ENCODE results near the gene KCTD3.

KCTD3 gene

GRCh38 chr1:215554865-215555264 lies 12.2 kb upstream of the KCTD3 start:
- Histone ChIP-seq H3K36me3 (ENCODE audit: control insufficient read depth, insufficient read depth, low read length) (no peaks in the 10 kb centered on the region), H3K9me3 (ENCODE audit: control insufficient read depth, low read length) (peaks cover 5% of the 10 kb centered on the region), H3K27me3 (replicated peaks; ENCODE audit: control insufficient read depth, insufficient read depth, low read length, poor library complexity, severe bottlenecking) (no peaks in the 10 kb centered on the region), H3K27ac (ENCODE audit: insufficient read depth, low read length, poor library complexity, severe bottlenecking) (no peak overlapping the region), H3K4me3 (ENCODE audit: insufficient read depth, low read depth, low read length, poor library complexity, severe bottlenecking) (no peak overlapping the region), H3K4me1 (ENCODE audit: control insufficient read depth, insufficient read depth, low read length, poor library complexity, severe bottlenecking) (no peaks in the 10 kb centered on the region)
- DNase-seq, result no peak

GRCh38 chr1:215555531-215555930 lies 11.6 kb upstream of the KCTD3 start:
- Histone ChIP-seq H3K9me3 (ENCODE audit: control insufficient read depth, low read length) (peaks cover 5% of the 10 kb centered on the region), H3K27ac (ENCODE audit: insufficient read depth, low read length, poor library complexity, severe bottlenecking) (no peak overlapping the region), H3K36me3 (ENCODE audit: control insufficient read depth, insufficient read depth, low read length) (no peaks in the 10 kb centered on the region), H3K4me1 (ENCODE audit: control insufficient read depth, insufficient read depth, low read length, poor library complexity, severe bottlenecking) (no peaks in the 10 kb centered on the region), H3K4me3 (ENCODE audit: insufficient read depth, low read depth, low read length, poor library complexity, severe bottlenecking) (no peak overlapping the region), H3K27me3 (replicated peaks; ENCODE audit: control insufficient read depth, insufficient read depth, low read length, poor library complexity, severe bottlenecking) (no peaks in the 10 kb centered on the region)
- DNase-seq, result no peak

GRCh38 chr1:215556996-215557395 lies 10.1 kb upstream of the KCTD3 start:
- Histone ChIP-seq H3K36me3 (ENCODE audit: control insufficient read depth, insufficient read depth, low read length) (no peaks in the 10 kb centered on the region), H3K27me3 (replicated peaks; ENCODE audit: control insufficient read depth, insufficient read depth, low read length, poor library complexity, severe bottlenecking) (no peaks in the 10 kb centered on the region), H3K4me3 (ENCODE audit: insufficient read depth, low read depth, low read length, poor library complexity, severe bottlenecking) (no peak overlapping the region), H3K27ac (ENCODE audit: insufficient read depth, low read length, poor library complexity, severe bottlenecking) (no peak overlapping the region), H3K9me3 (ENCODE audit: control insufficient read depth, low read length) (peaks cover 5% of the 10 kb centered on the region), H3K4me1 (ENCODE audit: control insufficient read depth, insufficient read depth, low read length, poor library complexity, severe bottlenecking) (no peaks in the 10 kb centered on the region)
- DNase-seq, result no peak

- Histone ChIP-seq H3K36me3 (ENCODE audit: control insufficient read depth, insufficient read depth, low read length) (no peaks in the 10 kb centered on the region), H3K4me3 (ENCODE audit: insufficient read depth, low read depth, low read length, poor library complexity, severe bottlenecking) (no peak overlapping the region), H3K27ac (ENCODE audit: insufficient read depth, low read length, poor library complexity, severe bottlenecking) (no peak overlapping the region), H3K9me3 (ENCODE audit: control insufficient read depth, low read length) (peaks cover 5% of the 10 kb centered on the region), H3K27me3 (replicated peaks; ENCODE audit: control insufficient read depth, insufficient read depth, low read length, poor library complexity, severe bottlenecking) (no peaks in the 10 kb centered on the region), H3K4me1 (ENCODE audit: control insufficient read depth, insufficient read depth, low read length, poor library complexity, severe bottlenecking) (no peaks in the 10 kb centered on the region)
- no peak for DNase-seq
These were observed 9.6 kb upstream of the KCTD3 start for GRCh38 chr1:215557504-215557903.

GRCh38 chr1:215557992-215558626 lies 9.0 kb upstream of the KCTD3 start:
- Histone ChIP-seq H3K4me3 (ENCODE audit: insufficient read depth, low read depth, low read length, poor library complexity, severe bottlenecking) (no peak overlapping the region), H3K27ac (ENCODE audit: insufficient read depth, low read length, poor library complexity, severe bottlenecking) (no peak overlapping the region), H3K27me3 (replicated peaks; ENCODE audit: control insufficient read depth, insufficient read depth, low read length, poor library complexity, severe bottlenecking) (no peaks in the 10 kb centered on the region), H3K36me3 (ENCODE audit: control insufficient read depth, insufficient read depth, low read length) (no peaks in the 10 kb centered on the region), H3K9me3 (ENCODE audit: control insufficient read depth, low read length) (peaks cover 5% of the 10 kb centered on the region), H3K4me1 (ENCODE audit: control insufficient read depth, insufficient read depth, low read length, poor library complexity, severe bottlenecking) (no peaks in the 10 kb centered on the region)
- no peak for DNase-seq

- Histone ChIP-seq H3K4me1 (ENCODE audit: control insufficient read depth, insufficient read depth, low read length, poor library complexity, severe bottlenecking) (peaks cover 3% of the 10 kb centered on the region), H3K27ac (ENCODE audit: insufficient read depth, low read length, poor library complexity, severe bottlenecking) (no peak overlapping the region), H3K36me3 (ENCODE audit: control insufficient read depth, insufficient read depth, low read length) (no peaks in the 10 kb centered on the region), H3K27me3 (replicated peaks; ENCODE audit: control insufficient read depth, insufficient read depth, low read length, poor library complexity, severe bottlenecking) (peaks cover 3% of the 10 kb centered on the region), H3K4me3 (ENCODE audit: insufficient read depth, low read depth, low read length, poor library complexity, severe bottlenecking) (peak overlapping the region; percentile 60), H3K9me3 (ENCODE audit: control insufficient read depth, low read length) (no peaks in the 10 kb centered on the region)
- no peak for DNase-seq
These were observed 591 bp downstream of the KCTD3 start for GRCh38 chr1:215567491-215568298.

GRCh38 chr1:215568299-215568692 lies 1.2 kb downstream of the KCTD3 start:
- Histone ChIP-seq H3K27ac (ENCODE audit: insufficient read depth, low read length, poor library complexity, severe bottlenecking) (no peak overlapping the region), H3K36me3 (ENCODE audit: control insufficient read depth, insufficient read depth, low read length) (no peaks in the 10 kb centered on the region), H3K27me3 (replicated peaks; ENCODE audit: control insufficient read depth, insufficient read depth, low read length, poor library complexity, severe bottlenecking) (peaks cover 3% of the 10 kb centered on the region), H3K4me3 (ENCODE audit: insufficient read depth, low read depth, low read length, poor library complexity, severe bottlenecking) (peak overlapping the region; percentile 60), H3K9me3 (ENCODE audit: control insufficient read depth, low read length) (no peaks in the 10 kb centered on the region), H3K4me1 (ENCODE audit: control insufficient read depth, insufficient read depth, low read length, poor library complexity, severe bottlenecking) (peaks cover 3% of the 10 kb centered on the region)
- DNase-seq, result no peak

GRCh38 chr1:215569986-215570824 lies 3.1 kb downstream of the KCTD3 start:
- no peak overlapping the region for H3K4me3 ChIP-seq (ENCODE audit: insufficient read depth, low read depth, low read length, poor library complexity, severe bottlenecking)

GRCh38 chr1:215581896-215582295 lies 14.8 kb downstream of the KCTD3 start:
- H3K4me3 ChIP-seq (ENCODE audit: insufficient read depth, low read depth, low read length, poor library complexity, severe bottlenecking), result no peak overlapping the region
- no peaks in the 10 kb centered on the region for H3K36me3 ChIP-seq (ENCODE audit: control insufficient read depth, insufficient read depth, low read length)
- H3K27ac ChIP-seq (ENCODE audit: insufficient read depth, low read length, poor library complexity, severe bottlenecking), result no peak overlapping the region
- no peaks in the 10 kb centered on the region for H3K9me3 ChIP-seq (ENCODE audit: control insufficient read depth, low read length)
- H3K27me3 ChIP-seq (replicated peaks; ENCODE audit: control insufficient read depth, insufficient read depth, low read length, poor library complexity, severe bottlenecking), result no peaks in the 10 kb centered on the region
- no peaks in the 10 kb centered on the region for H3K4me1 ChIP-seq (ENCODE audit: control insufficient read depth, insufficient read depth, low read length, poor library complexity, severe bottlenecking)
- DNase-seq, result no peak

More at GRCh38 chr1:215569986-215570824, 3.1 kb downstream of the KCTD3 start:
- no peaks in the 10 kb centered on the region for H3K36me3 ChIP-seq (ENCODE audit: control insufficient read depth, insufficient read depth, low read length)
- no peaks in the 10 kb centered on the region for H3K9me3 ChIP-seq (ENCODE audit: control insufficient read depth, low read length)
- no peak overlapping the region for H3K27ac ChIP-seq (ENCODE audit: insufficient read depth, low read length, poor library complexity, severe bottlenecking)
- H3K4me1 ChIP-seq (ENCODE audit: control insufficient read depth, insufficient read depth, low read length, poor library complexity, severe bottlenecking), result peaks cover 3% of the 10 kb centered on the region
- DNase-seq, result no peak
- peaks cover 3% of the 10 kb centered on the region for H3K27me3 ChIP-seq (replicated peaks; ENCODE audit: control insufficient read depth, insufficient read depth, low read length, poor library complexity, severe bottlenecking)

Measured in effector memory CD4-positive, alpha-beta T cell (primary cell).